Natural killer cell treated with Interleukin-12 subunit alpha and Interleukin-12 subunit beta and Interleukin-15 and Interleukin-18, amount 100 ng/mL, for 72 hours (primary cell): Measurements from ENCODE around the gene ICAM1. TPM values are rescaled to one million over a fixed set of nuclear protein-coding genes. Genes with fewer than 3 reads are reported as not detected.
A peak's percentile ranks its signal among the peaks of the same experiment; 100 is the strongest.
"Not testable (repeated sequence)": the region's sequence is repeated elsewhere in the genome, so short reads cannot be mapped to it uniquely, and the experiment has no call there.

ENCODE experiments used
- ATAC-seq, 2 donors: fragments of 150-1000 bp; cut with Tn5 transposase in 1 of 2; sonication (Bioruptor Pico), chemical (Tn5 transposase) in 1 of 2; 2 replicates each; pipeline ENCODE4 v1.10.0; 2021
- DNase-seq: peaks from one replicate; pipeline ENCODE4 v3.0.0; 2022; ENCODE audit warnings: low spot score
- H3K27ac Mint-ChIP-seq, 2 donors: 1 replicate in 1 of 2; 2 replicates in 1 of 2; pipeline ENCODE4 v1.8.0; 2022; ENCODE audit warnings: mixed read lengths in 2 of 2, mild to moderate bottlenecking in 1 of 2, moderate library complexity in 1 of 2
- H3K27me3 Mint-ChIP-seq, 2 donors: 1 replicate in 1 of 2; 2 replicates in 1 of 2; pipeline ENCODE4 v1.8.0; 2022; ENCODE audit warnings: mixed read lengths in 2 of 2
- H3K36me3 Mint-ChIP-seq: one replicate; pipeline ENCODE4 v1.8.0; 2022; ENCODE audit warnings: mixed read lengths
- H3K4me1 Mint-ChIP-seq, 2 donors: 1 replicate in 1 of 2; 2 replicates in 1 of 2; pipeline ENCODE4 v1.8.0; 2022; ENCODE audit warnings: low read depth in 2 of 2, mixed read lengths in 2 of 2, mild to moderate bottlenecking in 1 of 2
- H3K4me3 Mint-ChIP-seq: one replicate; pipeline ENCODE4 v1.8.0; 2022; ENCODE audit warnings: mixed read lengths
- H3K9me3 Mint-ChIP-seq: 2 replicates; pipeline ENCODE4 v1.8.0; 2022; ENCODE audit warnings: mixed read lengths
- total RNA-seq, 2 donors: library from RNA; stranded (reverse); gene quantifications; one replicate each; pipeline ENCODE4 v1.2.3, GENCODE V29; 2022

Gene ICAM1
- total RNA-seq, 2 donors from 2014 or later, result 106 to 264 TPM

DNA sequence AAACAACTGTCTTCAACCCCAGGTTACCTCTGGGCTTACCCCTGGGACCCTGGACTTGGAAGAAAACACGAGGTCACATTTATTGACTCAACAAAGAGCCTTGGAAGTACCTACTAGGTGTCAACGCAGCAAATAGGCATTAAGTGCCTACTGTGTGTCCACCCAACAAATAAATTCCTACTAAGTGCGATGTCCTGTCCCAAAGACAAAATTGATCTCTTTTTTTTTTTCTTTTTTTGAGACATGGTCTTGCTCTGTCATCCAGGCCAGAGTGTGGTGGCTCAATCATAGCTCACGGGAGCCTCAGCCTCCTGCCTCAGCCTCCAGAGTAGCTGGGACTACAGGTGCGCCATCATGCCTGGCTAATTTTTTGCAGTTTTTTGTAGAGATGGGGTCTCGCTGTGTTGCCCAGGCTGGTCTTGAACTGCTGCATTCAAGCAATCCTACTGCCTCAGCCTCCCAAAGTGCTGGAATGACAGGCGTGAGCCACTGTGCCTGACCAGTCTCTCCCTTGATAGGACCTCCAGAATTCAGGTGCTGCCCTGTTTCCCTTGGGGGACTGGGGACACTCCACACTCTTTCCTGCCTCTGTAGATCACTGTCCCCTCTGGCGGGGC, 39.2 kb upstream of the ICAM1 start:
- no peaks in the 10 kb centered on the region for H3K9me3 Mint-ChIP-seq
- H3K27me3 Mint-ChIP-seq, result no peaks in the 10 kb centered on the region
- no peak for ATAC-seq
- peak overlapping the region; percentile 83 for H3K4me3 Mint-ChIP-seq
- H3K36me3 Mint-ChIP-seq, result no peaks in the 10 kb centered on the region
- no peak for DNase-seq
- H3K27ac Mint-ChIP-seq, result peak overlapping the region; percentile 39 to 45
- H3K4me1 Mint-ChIP-seq, result peaks cover 18 to 21% of the 10 kb centered on the region in 2 donors

DNA sequence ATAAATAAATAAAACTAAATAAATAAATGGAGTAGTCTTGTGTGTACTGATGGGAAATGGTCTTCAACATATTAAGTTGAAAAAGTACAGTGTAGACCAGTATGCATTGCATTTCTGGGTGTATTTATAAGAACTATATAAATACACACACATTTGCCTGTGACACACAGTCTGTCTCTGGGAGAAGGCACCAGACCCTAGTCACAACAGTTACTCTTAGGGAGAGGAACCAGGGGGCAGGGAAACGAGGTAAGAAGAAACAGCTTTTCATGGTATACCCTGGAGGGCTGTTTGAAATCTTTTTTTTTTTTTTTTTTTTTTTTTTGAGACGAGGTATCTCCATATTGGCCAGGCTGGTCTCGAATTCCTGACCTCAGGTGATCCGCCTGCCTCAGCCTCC, 37.0 kb upstream of the ICAM1 start:
- peaks cover 18 to 25% of the 10 kb centered on the region in 2 donors for H3K4me1 Mint-ChIP-seq
- ATAC-seq (no peak), DNase-seq (no peak)
- no peaks in the 10 kb centered on the region for H3K36me3 Mint-ChIP-seq
- no peaks in the 10 kb centered on the region for H3K9me3 Mint-ChIP-seq
- H3K4me3 Mint-ChIP-seq, result no peak overlapping the region
- no peaks in the 10 kb centered on the region for H3K27me3 Mint-ChIP-seq
- H3K27ac Mint-ChIP-seq, result no peak overlapping the region

DNA sequence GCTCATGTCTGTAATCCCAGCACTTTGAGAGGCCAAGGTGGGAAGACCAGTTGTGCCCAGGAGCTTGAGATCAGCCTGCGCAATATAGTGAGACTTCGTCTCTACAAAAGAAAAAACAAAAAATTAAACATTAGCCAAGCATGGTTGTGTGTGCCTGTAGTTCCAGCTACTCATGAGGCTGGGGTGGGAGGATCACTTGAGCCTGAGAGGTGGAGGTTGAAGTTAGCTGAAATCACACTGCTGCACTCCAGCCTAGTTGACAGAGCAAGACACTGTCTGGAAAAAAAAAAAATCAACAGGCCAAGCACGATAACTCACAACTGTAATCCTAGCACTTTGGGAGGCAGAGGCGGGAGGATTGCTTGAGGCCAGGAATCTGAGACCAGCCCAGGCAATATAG, 35.9 kb upstream of the ICAM1 start:
- H3K9me3 Mint-ChIP-seq, result no peaks in the 10 kb centered on the region
- H3K4me1 Mint-ChIP-seq, result peaks cover 13 to 18% of the 10 kb centered on the region in 2 donors
- DNase-seq (no peak), ATAC-seq (no peak)
- H3K4me3 Mint-ChIP-seq, result peak overlapping the region; percentile 13
- H3K36me3 Mint-ChIP-seq, result no peaks in the 10 kb centered on the region
- H3K27ac Mint-ChIP-seq, result peak overlapping the region in 1 of 2 donors; percentile 99
- H3K27me3 Mint-ChIP-seq, result no peaks in the 10 kb centered on the region

DNA sequence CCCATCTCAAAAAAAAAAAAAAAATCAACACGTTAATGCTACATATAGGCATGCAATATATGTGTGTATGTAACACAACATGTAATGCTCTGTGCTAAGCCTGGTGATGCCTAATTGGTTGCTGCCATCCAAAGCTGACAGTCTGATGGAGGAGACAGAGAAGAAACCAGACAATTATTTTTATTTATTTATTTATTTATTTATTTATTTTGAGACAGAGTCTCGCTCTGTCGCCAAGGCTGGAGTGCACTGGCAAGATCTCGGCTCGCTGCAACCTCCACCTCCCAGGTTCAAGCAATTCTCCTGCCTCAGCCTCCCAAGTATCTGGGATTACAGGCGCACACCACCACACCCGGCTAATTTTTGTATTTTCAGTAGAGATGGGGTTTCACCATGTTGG, 35.5 kb upstream of the ICAM1 start:
- not testable (repeated sequence) for DNase-seq, H3K27me3 Mint-ChIP-seq, H3K9me3 Mint-ChIP-seq, ATAC-seq, H3K36me3 Mint-ChIP-seq
- Mint-ChIP-seq H3K4me1 (peaks cover 13 to 18% of the 10 kb centered on the region in 2 donors), H3K4me3 (peak overlapping the region; percentile 13), H3K27ac (peak overlapping the region; percentile 99)

DNA sequence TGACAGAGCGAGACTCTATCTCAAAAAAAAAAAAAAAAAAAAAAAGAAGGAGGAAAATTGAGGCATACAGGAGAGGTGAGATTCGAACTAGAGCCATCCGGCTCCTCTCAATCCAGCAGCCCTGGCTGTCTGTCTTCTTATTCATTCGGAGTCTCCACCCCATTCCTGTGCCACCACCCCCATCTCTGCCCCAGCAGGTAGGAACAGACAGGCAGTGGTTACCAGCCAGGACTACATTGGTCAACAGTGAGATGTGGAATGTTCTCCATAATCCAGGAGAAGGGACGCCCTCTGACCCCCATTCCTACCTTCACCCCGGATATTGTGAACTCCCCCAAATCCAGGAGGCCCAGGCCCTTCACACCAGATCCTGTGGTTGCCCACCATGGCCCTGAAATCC, 33.2 kb upstream of the ICAM1 start:
- DNase-seq (no peak), ATAC-seq (no peak)
- Mint-ChIP-seq H3K27ac (peak overlapping the region in 1 of 2 donors; percentile 50), H3K4me1 (peaks cover 13 to 18% of the 10 kb centered on the region in 2 donors), H3K9me3 (no peaks in the 10 kb centered on the region), H3K4me3 (no peak overlapping the region), H3K36me3 (no peaks in the 10 kb centered on the region), H3K27me3 (no peaks in the 10 kb centered on the region)

DNA sequence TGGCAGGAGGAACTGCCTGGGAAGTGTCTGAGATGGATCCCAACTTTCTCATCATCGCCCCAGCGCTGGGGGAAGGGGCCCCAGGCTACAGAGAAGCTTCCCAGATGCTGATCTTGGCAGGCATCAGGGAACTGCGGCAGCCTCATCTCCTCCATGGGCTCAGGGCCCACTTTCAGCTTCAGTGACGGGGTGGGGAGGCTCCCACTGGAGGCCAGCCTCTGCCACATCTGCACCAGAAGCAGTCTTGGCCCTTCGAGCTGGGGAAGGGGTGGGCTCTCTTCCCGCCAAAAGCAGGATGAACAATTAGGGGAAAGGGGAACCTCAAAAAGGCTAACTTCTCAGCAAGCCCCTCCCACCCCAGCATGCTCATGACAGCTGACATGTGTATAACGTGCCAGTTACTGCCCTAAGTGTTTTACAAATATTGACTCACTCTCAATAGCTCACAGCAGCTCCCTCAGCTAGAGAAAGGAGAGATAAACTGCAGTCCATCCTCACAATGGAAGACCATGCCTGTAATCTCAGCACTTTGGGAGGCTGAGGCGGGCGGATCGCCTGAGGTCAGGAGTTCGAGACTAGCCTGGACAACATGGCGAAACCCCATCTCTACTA, 32.6 kb upstream of the ICAM1 start:
- H3K4me3 Mint-ChIP-seq, result peak overlapping the region; percentile 17
- H3K27ac Mint-ChIP-seq, result peak overlapping the region in 1 of 2 donors; percentile 50
- no peak for ATAC-seq

DNA sequence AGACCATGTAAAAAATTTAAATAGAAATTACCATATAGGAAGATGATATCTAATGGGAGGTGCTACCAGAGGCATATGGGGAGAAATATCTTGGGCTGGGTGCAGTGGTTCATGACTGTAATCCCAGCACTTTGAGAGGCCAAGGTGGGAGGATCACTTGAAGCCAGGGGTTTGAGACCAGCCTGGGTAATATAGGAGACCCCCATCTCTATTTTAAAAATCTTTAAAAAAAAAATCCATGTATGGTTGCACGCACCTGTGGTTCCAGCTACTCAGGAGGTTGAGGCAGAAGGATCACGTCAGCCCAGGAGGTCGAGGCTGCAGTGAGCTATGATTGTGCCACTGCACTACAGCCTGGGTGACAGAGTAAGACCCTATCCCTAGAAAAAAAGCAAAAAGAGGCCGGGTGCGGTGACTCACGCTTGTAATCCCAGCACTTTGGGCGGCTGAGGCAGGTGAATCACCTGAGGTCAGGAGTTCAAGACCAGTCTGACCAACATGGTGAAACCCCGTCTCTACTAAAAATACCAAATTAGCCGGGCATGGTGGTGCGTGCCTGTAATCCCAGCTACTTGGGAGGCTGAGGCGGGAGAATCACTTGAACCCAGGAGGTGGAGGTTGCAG, 29.0 kb upstream of the ICAM1 start:
- not testable (repeated sequence) for H3K36me3 Mint-ChIP-seq, DNase-seq, H3K27ac Mint-ChIP-seq, H3K27me3 Mint-ChIP-seq, ATAC-seq, H3K9me3 Mint-ChIP-seq, H3K4me3 Mint-ChIP-seq, H3K4me1 Mint-ChIP-seq

More for the DNA sequence above, 32.6 kb upstream of the ICAM1 start:
- Mint-ChIP-seq H3K9me3 (no peaks in the 10 kb centered on the region), H3K36me3 (no peaks in the 10 kb centered on the region), H3K27me3 (no peaks in the 10 kb centered on the region), H3K4me1 (peaks cover 13 to 18% of the 10 kb centered on the region in 2 donors)
- DNase-seq, result no peak

DNA sequence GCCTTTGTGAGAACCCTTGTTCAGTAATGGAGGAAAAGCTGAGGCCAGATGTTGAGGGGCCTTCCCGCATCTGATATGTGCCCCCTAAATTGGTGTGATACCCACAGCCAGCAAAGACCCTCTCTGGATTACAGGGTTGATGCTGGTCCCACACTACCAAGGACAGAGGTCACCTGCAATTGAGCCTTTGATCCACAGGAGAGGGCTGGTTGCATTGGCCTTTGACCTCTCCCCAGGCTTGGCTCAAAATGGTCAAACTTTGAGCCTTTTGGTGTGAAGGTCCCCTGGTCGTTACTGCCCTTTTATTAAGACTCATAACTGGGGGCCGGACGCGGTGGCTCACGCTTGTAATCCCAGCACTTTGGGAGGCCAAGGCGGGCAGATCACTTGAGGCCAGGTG, 27.3 kb upstream of the ICAM1 start:
- H3K27me3 Mint-ChIP-seq, result no peaks in the 10 kb centered on the region
- no peaks in the 10 kb centered on the region for H3K36me3 Mint-ChIP-seq
- H3K4me1 Mint-ChIP-seq, result peaks cover 0 to 3% of the 10 kb centered on the region in 2 donors
- H3K27ac Mint-ChIP-seq, result no peak overlapping the region
- no peaks in the 10 kb centered on the region for H3K9me3 Mint-ChIP-seq
- no peak for DNase-seq
- no peak for ATAC-seq
- no peak overlapping the region for H3K4me3 Mint-ChIP-seq

DNA sequence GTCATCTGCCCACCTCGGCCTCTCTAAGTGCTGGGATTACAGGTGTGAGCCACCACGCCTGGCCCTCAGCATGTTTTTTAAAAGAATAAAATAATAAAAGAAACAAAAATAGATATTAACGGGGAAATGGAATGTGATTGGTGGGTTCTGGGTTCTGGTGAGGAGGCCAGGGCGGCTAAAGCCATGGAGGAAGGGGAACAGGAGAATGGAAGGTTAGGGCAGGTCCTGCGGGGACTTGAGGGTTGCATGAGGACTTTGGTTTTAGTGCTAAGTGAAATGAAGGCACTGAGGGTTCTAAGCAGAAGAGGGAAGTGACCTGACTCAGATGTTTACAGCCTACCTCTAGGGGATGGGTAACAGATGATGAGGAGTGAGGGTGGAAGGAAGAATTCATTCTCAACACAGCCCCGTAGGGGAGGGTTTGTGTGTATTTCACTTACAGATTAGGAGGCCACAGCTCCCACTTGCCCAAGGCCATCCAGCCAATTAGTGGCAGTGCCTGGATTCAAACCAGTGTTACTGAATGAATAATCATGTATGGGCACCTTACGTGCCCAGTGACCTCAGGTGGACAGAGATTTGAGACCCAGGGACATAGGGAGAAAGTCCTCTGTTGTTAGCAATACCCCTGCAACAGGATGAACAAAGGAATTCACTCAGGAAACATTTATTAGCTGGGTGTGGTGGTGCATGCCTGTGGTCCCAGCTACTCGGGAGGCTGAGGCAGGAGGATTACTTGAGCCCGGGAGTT, 25.6 kb upstream of the ICAM1 start:
- Mint-ChIP-seq H3K4me3 (no peak overlapping the region), H3K36me3 (no peaks in the 10 kb centered on the region), H3K27ac (no peak overlapping the region), H3K4me1 (peaks cover 0 to 2% of the 10 kb centered on the region in 2 donors), H3K27me3 (no peaks in the 10 kb centered on the region), H3K9me3 (no peaks in the 10 kb centered on the region)
- DNase-seq (no peak), ATAC-seq (no peak)

DNA sequence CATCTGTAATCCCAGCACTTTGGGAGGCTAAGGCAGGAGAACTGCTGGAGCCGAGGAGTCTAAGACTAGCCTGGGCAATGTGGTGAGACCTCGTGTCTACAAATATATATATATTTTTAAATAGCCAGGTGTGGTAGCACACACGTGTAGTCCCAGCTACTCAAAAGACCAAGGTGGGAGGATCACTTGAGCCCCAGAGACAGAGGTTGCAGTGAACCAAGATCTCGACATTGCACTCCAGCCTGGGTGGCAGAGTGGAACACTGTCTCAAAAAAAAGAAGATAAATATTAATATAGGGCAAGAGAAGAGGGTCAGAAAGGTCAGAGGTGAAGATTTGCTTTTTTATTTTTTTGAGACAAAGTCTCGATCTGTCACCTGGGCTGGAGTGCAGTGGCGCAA, 24.4 kb upstream of the ICAM1 start:
- Mint-ChIP-seq H3K36me3 (no peaks in the 10 kb centered on the region), H3K9me3 (no peaks in the 10 kb centered on the region), H3K4me1 (peaks cover 0 to 2% of the 10 kb centered on the region in 2 donors), H3K27me3 (no peaks in the 10 kb centered on the region), H3K4me3 (no peak overlapping the region), H3K27ac (no peak overlapping the region)
- no peak for ATAC-seq
- DNase-seq, result no peak

DNA sequence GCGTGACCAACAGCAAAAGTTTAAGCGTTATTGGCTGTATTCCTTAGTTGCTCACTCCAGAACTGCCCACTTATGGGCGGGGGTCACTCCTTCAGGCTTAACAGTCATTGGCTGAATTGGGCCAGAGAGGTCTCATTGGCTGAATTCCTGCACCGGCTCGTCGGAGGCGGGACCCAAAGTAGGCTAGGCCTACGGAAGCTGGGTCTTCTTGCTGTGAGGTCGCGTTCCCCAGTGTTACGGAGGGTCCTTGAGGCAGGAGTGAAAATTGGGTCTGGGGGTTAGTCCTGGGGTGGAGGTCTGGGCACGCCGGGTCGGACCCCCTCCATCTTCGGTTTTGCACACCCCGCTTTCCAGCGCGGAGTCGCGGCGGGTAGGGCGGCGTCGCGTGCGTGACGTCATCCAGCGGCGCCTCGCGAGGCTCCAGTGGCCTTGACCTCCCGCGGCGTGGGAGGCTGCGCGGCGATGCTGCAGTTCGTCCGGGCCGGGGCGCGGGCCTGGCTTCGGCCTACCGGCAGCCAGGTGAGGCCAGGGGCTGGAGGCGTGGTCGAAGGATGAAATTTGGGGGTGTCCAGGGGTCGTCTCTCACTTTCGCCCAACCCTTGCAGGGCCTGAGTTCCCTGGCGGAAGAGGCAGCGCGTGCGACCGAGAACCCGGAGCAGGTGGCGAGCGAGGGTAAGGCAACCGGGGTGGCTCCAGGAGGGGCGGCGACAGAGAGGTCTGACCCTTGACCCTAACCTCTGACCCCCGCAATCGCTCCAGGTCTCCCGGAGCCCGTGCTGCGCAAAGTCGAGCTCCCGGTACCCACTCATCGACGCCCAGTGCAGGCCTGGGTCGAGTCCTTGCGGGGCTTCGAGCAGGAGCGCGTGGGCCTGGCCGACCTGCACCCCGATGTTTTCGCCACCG, 18.9 kb upstream of the ICAM1 start, which contains the start of gene MRPL4:
MRPL4 (plus strand) TSS at position 423 of the 903 bp plus-strand sequence; CDS start at position 463, 40 bp downstream.
- Mint-ChIP-seq H3K36me3 (peaks cover 9% of the 10 kb centered on the region), H3K27me3 (no peaks in the 10 kb centered on the region), H3K4me1 (peaks cover 13 to 14% of the 10 kb centered on the region in 2 donors), H3K27ac (peak within 1 kb of the TSS; percentile 84 to 92), H3K9me3 (no peaks in the 10 kb centered on the region), H3K4me3 (peak within 1 kb of the TSS; percentile 96)
- ATAC-seq (peak; percentile 97 to 98), DNase-seq (peak; percentile 98)

DNA sequence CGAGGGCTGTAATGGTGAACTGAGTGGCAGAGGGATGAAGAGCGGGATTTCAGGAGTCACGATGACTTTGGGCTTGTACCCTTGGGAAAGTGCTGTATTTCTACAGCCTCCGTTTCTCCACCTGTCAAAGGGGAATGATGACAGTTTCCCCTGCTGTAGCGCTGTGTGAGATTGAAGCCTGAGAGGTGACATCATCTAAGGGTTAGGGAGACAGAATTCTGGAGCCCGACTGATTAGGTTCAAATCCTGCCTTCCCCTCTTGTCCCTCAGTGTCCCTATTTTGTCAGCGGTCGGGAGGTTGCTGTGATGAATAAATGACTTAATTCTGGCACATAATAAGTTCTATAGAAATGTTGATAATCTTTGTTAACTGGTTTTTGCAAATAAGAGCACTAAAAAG, 18.2 kb upstream of the ICAM1 start:
- peaks cover 15% of the 10 kb centered on the region for H3K36me3 Mint-ChIP-seq
- H3K9me3 Mint-ChIP-seq, result no peaks in the 10 kb centered on the region
- H3K27me3 Mint-ChIP-seq, result no peaks in the 10 kb centered on the region
- ATAC-seq (no peak), DNase-seq (peak; percentile 13)
- H3K4me3 Mint-ChIP-seq, result peak overlapping the region; percentile 96
- peaks cover 13 to 18% of the 10 kb centered on the region in 2 donors for H3K4me1 Mint-ChIP-seq
- peak overlapping the region; percentile 84 to 92 for H3K27ac Mint-ChIP-seq

DNA sequence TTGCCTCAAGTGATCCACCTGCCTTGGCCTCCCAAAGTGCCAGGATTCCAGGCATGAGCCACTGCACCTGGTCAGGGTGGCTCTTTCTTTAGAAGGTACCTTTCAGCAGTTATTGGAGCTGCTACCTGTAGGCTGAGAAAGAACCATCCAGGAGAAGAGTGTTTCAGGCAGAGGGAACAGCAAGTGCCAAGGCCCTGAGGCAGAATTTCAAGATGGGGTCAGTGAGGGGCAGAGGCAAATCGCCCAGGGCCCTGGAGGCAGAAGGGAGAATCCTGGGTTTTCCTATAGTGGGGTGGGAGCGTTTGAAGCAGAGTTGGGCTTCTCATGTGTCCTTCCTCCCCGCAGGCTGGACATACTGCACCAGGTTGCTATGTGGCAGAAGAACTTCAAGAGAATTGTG, 16.7 kb upstream of the ICAM1 start:
- Mint-ChIP-seq H3K27ac (no peak overlapping the region), H3K27me3 (no peaks in the 10 kb centered on the region), H3K4me1 (peaks cover 13 to 18% of the 10 kb centered on the region in 2 donors), H3K4me3 (peak overlapping the region; percentile 5), H3K9me3 (no peaks in the 10 kb centered on the region), H3K36me3 (peaks cover 17% of the 10 kb centered on the region)
- ATAC-seq, result no peak
- DNase-seq, result no peak
